Common myeloid progenitor, CD34-positive (primary cell): Measurements from ENCODE around the gene CCDC136.

ENCODE experiments used
- CTCF ChIA-PET: fragments of 350-600 bp; sonication (Branson Sonifier 250); formaldehyde crosslinking; loops from one replicate; lab custom pipeline; 2021; ENCODE audit warnings: antibody characterized with exemption; lab: Charles Lee
- POLR2A ChIA-PET: fragments of 350-600 bp; sonication (Branson Sonifier 250); formaldehyde crosslinking; loops from one replicate; lab custom pipeline; 2021; ENCODE audit warnings: antibody characterized with exemption; lab: Charles Lee
- DNase-seq, 3 donors: peaks; one replicate each; pipeline versions ENCODE4 v3.0.0 to v3.0.0-alpha.2; 2013
- H3K27ac ChIP-seq, 2 experiments: 1 replicate in 1 of 2; 2 replicates in 1 of 2; pipeline ENCODE4 v1.7.0; 2013; ENCODE audit warnings: inconsistent platforms in 2 of 2, low read length in 2 of 2, mild to moderate bottlenecking in 2 of 2, low read depth in 1 of 2, moderate library complexity in 1 of 2; ENCODE audit not compliant: severe bottlenecking in 2 of 2, insufficient read depth in 1 of 2, poor library complexity in 1 of 2
- H3K27me3 ChIP-seq, 5 experiments: replicated peaks in 2 of 5; 1 replicate in 3 of 5; 2 replicates in 2 of 5; pipeline versions ENCODE4 v1.6.1 to v1.7.0; 2013; ENCODE audit warnings: low read length in 4 of 5, mild to moderate bottlenecking in 2 of 5, moderate library complexity in 2 of 5, inconsistent platforms in 1 of 5; ENCODE audit not compliant: insufficient read depth in 5 of 5, control insufficient read depth in 4 of 5
- H3K36me3 ChIP-seq, 4 experiments: 1 replicate in 2 of 4; 2 replicates in 2 of 4; pipeline versions ENCODE4 v1.6.1 to v1.7.0; 2013; ENCODE audit warnings: low read length in 3 of 4, control low read depth in 1 of 4, mild to moderate bottlenecking in 1 of 4; ENCODE audit not compliant: control insufficient read depth in 4 of 4, insufficient read depth in 4 of 4
- H3K4me1 ChIP-seq, 4 experiments: 1 replicate in 3 of 4; 2 replicates in 1 of 4; pipeline versions ENCODE4 v1.6.1 to v1.7.1; 2013; ENCODE audit warnings: low read length in 3 of 4, mild to moderate bottlenecking in 3 of 4, control low read depth in 1 of 4, inconsistent platforms in 1 of 4, moderate library complexity in 1 of 4; ENCODE audit not compliant: control insufficient read depth in 4 of 4, insufficient read depth in 4 of 4; ENCODE audit errors: control extremely low read depth in 1 of 4
- H3K4me3 ChIP-seq, 7 experiments: 1 replicate in 4 of 7; 2 replicates in 3 of 7; pipeline versions ENCODE4 v1.5.1 to v1.7.0; 2013; ENCODE audit warnings: mild to moderate bottlenecking in 7 of 7, low read length in 6 of 7, moderate library complexity in 6 of 7, inconsistent platforms in 2 of 7, low read depth in 2 of 7, control low read depth in 1 of 7; ENCODE audit not compliant: insufficient read depth in 4 of 7, control insufficient read depth in 1 of 7; ENCODE audit errors: extremely low read depth in 1 of 7
- H3K9me3 ChIP-seq, 5 experiments: 1 replicate in 4 of 5; 2 replicates in 1 of 5; pipeline versions ENCODE4 v1.6.1 to v1.7.1; 2013; ENCODE audit warnings: low read length in 4 of 5, mild to moderate bottlenecking in 2 of 5, inconsistent platforms in 1 of 5, low read depth in 1 of 5, moderate library complexity in 1 of 5; ENCODE audit not compliant: control insufficient read depth in 4 of 5, insufficient read depth in 2 of 5; ENCODE audit errors: control extremely low read depth in 1 of 5
- WGBS: methylation state at CpG from one replicate; pipeline ENCODE4 v1.1.5; 2013; ENCODE audit not compliant: insufficient coverage; 5-methylcytosine and 5-hydroxymethylcytosine counted together

CCDC136 gene

GRCh38 chr7:128856001-128856718, 64.4 kb downstream of the CCDC136 start:
- ChIA-PET POLR2A (no interaction called here), CTCF (interaction anchor here (1.0 to 1.8 kb wide), 3 partner anchors 14 to 23 kb away, joined by 5 to 8 read pairs (median 5); no protein-coding TSS in a partner anchor)
- DNase-seq = no peak
- Histone ChIP-seq H3K4me3 (no peak overlapping the region), H3K27me3 (no peaks in the 10 kb centered on the region), H3K27ac (no peak overlapping the region), H3K36me3 (no peaks in the 10 kb centered on the region), H3K4me1 (peaks cover 0 to 25% (median 21%) of the 10 kb centered on the region in 4 experiments), H3K9me3 (no peaks in the 10 kb centered on the region)
- 88% methylated on average over 8 of the region's 17 CpGs for WGBS

- DNase-seq = no peak
- peaks cover 3 to 32% (median 31%) of the 10 kb centered on the region in 4 experiments for H3K4me1 ChIP-seq
- no peak overlapping the region for H3K4me3 ChIP-seq
- CTCF ChIA-PET = interaction anchor here (2.2 to 6.4 kb wide), 3 partner anchors 11 to 26 kb away, joined by 6 to 123 read pairs (median 12); no protein-coding TSS in a partner anchor
- no peaks in the 10 kb centered on the region for H3K27me3 ChIP-seq
- POLR2A ChIA-PET = no interaction called here
- 92% methylated on average over 13 of the region's 18 CpGs for WGBS
- peak overlapping the region in 1 of 2 experiments; percentile 14 for H3K27ac ChIP-seq
- H3K36me3 ChIP-seq = no peaks in the 10 kb centered on the region
- no peaks in the 10 kb centered on the region for H3K9me3 ChIP-seq
Observed at GRCh38 chr7:128858380-128859231, 66.8 kb downstream of the CCDC136 start.

GRCh38 chr7:128859232-128860157, 67.7 kb downstream of the CCDC136 start:
- Histone ChIP-seq H3K4me3 (peak overlapping the region in 1 of 7 experiments; percentile 25), H3K4me1 (peaks cover 3 to 39% (median 35%) of the 10 kb centered on the region in 4 experiments), H3K36me3 (no peaks in the 10 kb centered on the region), H3K27me3 (no peaks in the 10 kb centered on the region), H3K27ac (peak overlapping the region in 1 of 2 experiments; percentile 14), H3K9me3 (no peaks in the 10 kb centered on the region)
- ChIA-PET CTCF (interaction anchor here (0.8 to 6.4 kb wide), 8 partner anchors 9 to 27 kb away, joined by 3 to 123 read pairs (median 4); no protein-coding TSS in a partner anchor), POLR2A (no interaction called here)
- DNase-seq = peak in 1 of 3 donors; percentile 21
- 95% methylated on average over 7 of the region's 12 CpGs for WGBS

- Histone ChIP-seq H3K9me3 (no peaks in the 10 kb centered on the region), H3K4me1 (peaks cover 3 to 39% (median 36%) of the 10 kb centered on the region in 4 experiments), H3K27me3 (no peaks in the 10 kb centered on the region), H3K36me3 (peaks cover 0 to 8% (median 6%) of the 10 kb centered on the region in 4 experiments), H3K27ac (peak overlapping the region in 1 of 2 experiments; percentile 52), H3K4me3 (no peak overlapping the region)
- CTCF ChIA-PET = interaction anchor here (0.8 to 6.4 kb wide), 14 partner anchors 9 to 433 kb away, joined by 3 to 123 read pairs (median 4); no protein-coding TSS in a partner anchor
- POLR2A ChIA-PET = no interaction called here
- peak; percentile 67 to 94 (median 88) for DNase-seq
- WGBS = 17% methylated on average over 3 of the region's 10 CpGs
Observed at GRCh38 chr7:128860158-128861073, 68.6 kb downstream of the CCDC136 start.

- peaks cover 0 to 23% (median 13%) of the 10 kb centered on the region in 4 experiments for H3K36me3 ChIP-seq
- no peaks in the 10 kb centered on the region for H3K27me3 ChIP-seq
- H3K9me3 ChIP-seq = no peaks in the 10 kb centered on the region
- CTCF ChIA-PET = interaction anchor here (0.6 to 6.4 kb wide), 4 partner anchors 16 to 35 kb away, joined by 3 to 123 read pairs (median 7); no protein-coding TSS in a partner anchor
- H3K4me3 ChIP-seq = peak overlapping the region in 6 of 7 experiments; percentile 83 to 95 (median 94)
- H3K4me1 ChIP-seq = peaks cover 3 to 39% (median 36%) of the 10 kb centered on the region in 4 experiments
- 81% methylated on average over 13 of the region's 15 CpGs for WGBS
- DNase-seq = no peak
- POLR2A ChIA-PET = interaction anchor here (0.5 kb wide), 1 partner anchor 398 kb away, joined by 5 read pairs; no protein-coding TSS in a partner anchor
- H3K27ac ChIP-seq = peak overlapping the region in 1 of 2 experiments; percentile 92
Observed at GRCh38 chr7:128861957-128862570, 70.3 kb downstream of the CCDC136 start.
